ENCODE measurements around the gene PPP1R13B. TPM values are rescaled to one million over a fixed set of nuclear protein-coding genes. Genes with fewer than 3 reads are reported as not detected.

PPP1R13B gene
- total and polyA plus RNA-seq, 2 experiments from 2014 or later: 9.4 to 20.2 TPM

- Histone ChIP-seq H3K27ac (no peak overlapping the region), H3K36me3 (replicated peaks; ENCODE audit: insufficient read depth, low read depth) (no peaks in the 10 kb centered on the region), H3K9me3 (ENCODE audit: low read depth) (no peaks in the 10 kb centered on the region), H2AFZ (no peak overlapping the region), H4K20me1 (ENCODE audit: insufficient read depth, poor library complexity, severe bottlenecking) (peaks cover 53% of the 10 kb centered on the region), H3K4me2 (no peak overlapping the region), H3K27me3 (no peaks in the 10 kb centered on the region), H3K4me3 (no peak overlapping the region), H3K9me2 (replicated peaks; ENCODE audit: insufficient read depth) (no peaks in the 10 kb centered on the region), H3K4me1 (ENCODE audit: insufficient read depth) (peaks cover 10% of the 10 kb centered on the region), H3K79me2 (peaks cover 85% of the 10 kb centered on the region)
- 74% methylated on average over 20 of the region's 20 CpGs for WGBS (ENCODE audit: low lambda C conversion rate, missing lambda C conversion rate)
- no peak for DNase-seq (ENCODE audit: low spot score)
- no peak for TF ChIP-seq EZH2 (IDR thresholded peaks at IDR 0.05; ENCODE audit: borderline replicate concordance)
- no peak for TF ChIP-seq CTCF (IDR thresholded peaks at IDR 0.05; ENCODE audit: poor library complexity)
- no peak for TF ChIP-seq EZH2phosphoT487 (IDR thresholded peaks at IDR 0.05; ENCODE audit: low read depth, severe bottlenecking, unreplicated experiment)
These were observed 123.3 kb downstream of the PPP1R13B start for GRCh38 chr14:103724116-103724515.

GRCh38 chr14:103723748-103724081 is 123.7 kb downstream of the PPP1R13B start:
- H3K4me2 ChIP-seq: no peak overlapping the region
- no peaks in the 10 kb centered on the region for H3K9me2 ChIP-seq (replicated peaks; ENCODE audit: insufficient read depth)
- no peak for DNase-seq (ENCODE audit: low spot score)
- H3K79me2 ChIP-seq: peaks cover 89% of the 10 kb centered on the region
- H3K4me3 ChIP-seq: no peak overlapping the region
- H2AFZ ChIP-seq: no peak overlapping the region
- no peak overlapping the region for H3K27ac ChIP-seq
- TF ChIP-seq EZH2phosphoT487 (IDR thresholded peaks at IDR 0.05; ENCODE audit: low read depth, severe bottlenecking, unreplicated experiment) (no peak), EZH2 (IDR thresholded peaks at IDR 0.05; ENCODE audit: borderline replicate concordance) (no peak), CTCF (IDR thresholded peaks at IDR 0.05; ENCODE audit: poor library complexity) (no peak)
- H3K4me1 ChIP-seq (ENCODE audit: insufficient read depth): peaks cover 10% of the 10 kb centered on the region
- no peaks in the 10 kb centered on the region for H3K9me3 ChIP-seq (ENCODE audit: low read depth)
- no peaks in the 10 kb centered on the region for H3K36me3 ChIP-seq (replicated peaks; ENCODE audit: insufficient read depth, low read depth)
- WGBS (ENCODE audit: low lambda C conversion rate, missing lambda C conversion rate): 98% methylated on average over 6 of the region's 7 CpGs
- no peaks in the 10 kb centered on the region for H3K27me3 ChIP-seq
- peaks cover 57% of the 10 kb centered on the region for H4K20me1 ChIP-seq (ENCODE audit: insufficient read depth, poor library complexity, severe bottlenecking)

GRCh38 chr14:103721334-103722120 is 125.8 kb downstream of the PPP1R13B start:
- peaks cover 15% of the 10 kb centered on the region for H3K4me1 ChIP-seq (ENCODE audit: insufficient read depth)
- DNase-seq (ENCODE audit: low spot score): no peak
- no peak overlapping the region for H3K4me3 ChIP-seq
- H3K4me2 ChIP-seq: no peak overlapping the region
- H3K27ac ChIP-seq: no peak overlapping the region
- no peaks in the 10 kb centered on the region for H3K9me2 ChIP-seq (replicated peaks; ENCODE audit: insufficient read depth)
- no peaks in the 10 kb centered on the region for H3K36me3 ChIP-seq (replicated peaks; ENCODE audit: insufficient read depth, low read depth)
- no peak overlapping the region for H2AFZ ChIP-seq
- peaks cover 100% of the 10 kb centered on the region for H3K79me2 ChIP-seq
- TF ChIP-seq EZH2phosphoT487 (IDR thresholded peaks at IDR 0.05; ENCODE audit: low read depth, severe bottlenecking, unreplicated experiment) (no peak), EZH2 (IDR thresholded peaks at IDR 0.05; ENCODE audit: borderline replicate concordance) (no peak), CTCF (IDR thresholded peaks at IDR 0.05; ENCODE audit: poor library complexity) (no peak)
- no peaks in the 10 kb centered on the region for H3K9me3 ChIP-seq (ENCODE audit: low read depth)
- H3K27me3 ChIP-seq: no peaks in the 10 kb centered on the region
- H4K20me1 ChIP-seq (ENCODE audit: insufficient read depth, poor library complexity, severe bottlenecking): peaks cover 74% of the 10 kb centered on the region
- 95% methylated on average over 26 of the region's 26 CpGs for WGBS (ENCODE audit: low lambda C conversion rate, missing lambda C conversion rate)
